ENCODE measurements around the gene PLA2G6. TPM values are rescaled to one million over a fixed set of nuclear protein-coding genes. Genes with fewer than 3 reads are reported as not detected.

Gene PLA2G6
- total and polyA plus RNA-seq, 2 of the 13 experiments (the other 11 are each of a cell fraction or from before 2014, with no cell fraction given): 4.8 to 11.5 TPM

DNA sequence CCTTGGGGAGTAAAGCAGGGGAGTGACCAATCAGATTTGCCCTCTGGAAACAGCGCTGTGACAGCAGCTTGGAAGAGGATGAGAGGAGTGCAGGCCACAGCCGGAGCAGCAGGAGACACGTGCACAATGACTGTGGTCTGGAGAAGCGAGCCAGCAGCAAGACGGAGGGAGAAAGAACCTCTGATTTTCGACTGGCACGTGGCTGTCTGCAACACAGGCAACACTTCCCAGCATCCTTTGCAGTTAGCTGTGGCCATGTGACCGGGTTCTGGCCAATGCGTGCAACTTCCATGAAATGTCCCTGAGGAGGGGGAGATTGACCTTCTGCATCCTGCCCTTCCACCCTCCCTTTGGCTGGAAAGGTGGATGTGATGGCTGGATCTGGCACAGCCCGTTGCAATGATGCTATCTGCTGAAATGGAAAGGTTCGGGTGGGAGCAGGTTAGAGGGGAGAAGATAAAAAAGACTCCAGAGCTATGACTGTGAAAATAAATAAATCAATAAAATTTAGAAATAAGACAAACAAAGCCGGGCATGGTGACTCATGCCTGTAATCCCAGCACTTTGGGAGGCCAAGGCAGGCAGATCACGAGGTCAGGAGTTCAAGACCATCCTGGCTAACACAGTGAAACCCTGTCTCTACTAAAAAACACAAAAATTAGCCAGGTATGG is 15.6 kb downstream of the PLA2G6 start (continued):
- no peak for TF ChIP-seq KLF9 (CRISPR knock-in tag; IDR thresholded peaks at IDR 0.05; ENCODE audit: low read depth)
- peak; percentile 92 for TF ChIP-seq FOSL2 (CRISPR knock-in tag; IDR thresholded peaks at IDR 0.05)
- no peak for TF ChIP-seq ZNF746 (CRISPR knock-in tag; IDR thresholded peaks at IDR 0.05)
- TF ChIP-seq ZNF878 (CRISPR knock-in tag; IDR thresholded peaks at IDR 0.05): no peak
- no peak for TF ChIP-seq SNRNP70 (IDR thresholded peaks at IDR 0.05; ENCODE audit: low read depth, low read length)
- 0 out of 2 replicates have a peak, but pooled peaks have one; percentile 27 for TF ChIP-seq SMYD3 (CRISPR knock-in tag; IDR thresholded peaks at IDR 0.05)
- TF ChIP-seq JUN (CRISPR knock-in tag; IDR thresholded peaks at IDR 0.05): peak; percentile 49; the same call in 1 of the 2 replicates
- no peak for TF ChIP-seq KAT8 (CRISPR knock-in tag; IDR thresholded peaks at IDR 0.05)
- TF ChIP-seq, protein P1, sequence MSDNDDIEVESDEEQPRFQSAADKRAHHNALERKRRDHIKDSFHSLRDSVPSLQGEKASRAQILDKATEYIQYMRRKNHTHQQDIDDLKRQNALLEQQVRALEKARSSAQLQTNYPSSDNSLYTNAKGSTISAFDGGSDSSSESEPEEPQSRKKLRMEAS (IDR thresholded peaks at IDR 0.05): peak; percentile 73
- no peak for TF ChIP-seq RARG (CRISPR knock-in tag; IDR thresholded peaks at IDR 0.05; ENCODE audit: low read depth)
- TF ChIP-seq ZFP36L2 (CRISPR knock-in tag; IDR thresholded peaks at IDR 0.05): no peak
- TF ChIP-seq, protein P2, sequence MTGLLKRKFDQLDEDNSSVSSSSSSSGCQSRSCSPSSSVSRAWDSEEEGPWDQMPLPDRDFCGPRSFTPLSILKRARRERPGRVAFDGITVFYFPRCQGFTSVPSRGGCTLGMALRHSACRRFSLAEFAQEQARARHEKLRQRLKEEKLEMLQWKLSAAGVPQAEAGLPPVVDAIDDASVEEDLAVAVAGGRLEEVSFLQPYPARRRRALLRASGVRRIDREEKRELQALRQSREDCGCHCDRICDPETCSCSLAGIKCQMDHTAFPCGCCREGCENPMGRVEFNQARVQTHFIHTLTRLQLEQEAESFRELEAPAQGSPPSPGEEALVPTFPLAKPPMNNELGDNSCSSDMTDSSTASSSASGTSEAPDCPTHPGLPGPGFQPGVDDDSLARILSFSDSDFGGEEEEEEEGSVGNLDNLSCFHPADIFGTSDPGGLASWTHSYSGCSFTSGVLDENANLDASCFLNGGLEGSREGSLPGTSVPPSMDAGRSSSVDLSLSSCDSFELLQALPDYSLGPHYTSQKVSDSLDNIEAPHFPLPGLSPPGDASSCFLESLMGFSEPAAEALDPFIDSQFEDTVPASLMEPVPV (CRISPR knock-in tag; IDR thresholded peaks at IDR 0.05): 0 out of 2 replicates have a peak, but pooled peaks have one; percentile 38
- TF ChIP-seq NFYC (CRISPR knock-in tag; IDR thresholded peaks at IDR 0.05): no peak; the same call in 1 of the 2 replicates
- TF ChIP-seq, protein P3, sequence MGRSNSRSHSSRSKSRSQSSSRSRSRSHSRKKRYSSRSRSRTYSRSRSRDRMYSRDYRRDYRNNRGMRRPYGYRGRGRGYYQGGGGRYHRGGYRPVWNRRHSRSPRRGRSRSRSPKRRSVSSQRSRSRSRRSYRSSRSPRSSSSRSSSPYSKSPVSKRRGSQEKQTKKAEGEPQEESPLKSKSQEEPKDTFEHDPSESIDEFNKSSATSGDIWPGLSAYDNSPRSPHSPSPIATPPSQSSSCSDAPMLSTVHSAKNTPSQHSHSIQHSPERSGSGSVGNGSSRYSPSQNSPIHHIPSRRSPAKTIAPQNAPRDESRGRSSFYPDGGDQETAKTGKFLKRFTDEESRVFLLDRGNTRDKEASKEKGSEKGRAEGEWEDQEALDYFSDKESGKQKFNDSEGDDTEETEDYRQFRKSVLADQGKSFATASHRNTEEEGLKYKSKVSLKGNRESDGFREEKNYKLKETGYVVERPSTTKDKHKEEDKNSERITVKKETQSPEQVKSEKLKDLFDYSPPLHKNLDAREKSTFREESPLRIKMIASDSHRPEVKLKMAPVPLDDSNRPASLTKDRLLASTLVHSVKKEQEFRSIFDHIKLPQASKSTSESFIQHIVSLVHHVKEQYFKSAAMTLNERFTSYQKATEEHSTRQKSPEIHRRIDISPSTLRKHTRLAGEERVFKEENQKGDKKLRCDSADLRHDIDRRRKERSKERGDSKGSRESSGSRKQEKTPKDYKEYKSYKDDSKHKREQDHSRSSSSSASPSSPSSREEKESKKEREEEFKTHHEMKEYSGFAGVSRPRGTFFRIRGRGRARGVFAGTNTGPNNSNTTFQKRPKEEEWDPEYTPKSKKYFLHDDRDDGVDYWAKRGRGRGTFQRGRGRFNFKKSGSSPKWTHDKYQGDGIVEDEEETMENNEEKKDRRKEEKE (IDR thresholded peaks at IDR 0.05): no peak
- 0 out of 2 replicates have a peak, but pooled peaks have one; percentile 19 for TF ChIP-seq PITX1 (CRISPR knock-in tag; IDR thresholded peaks at IDR 0.05)
- 0 out of 2 replicates have a peak, but pooled peaks have one; percentile 8 for TF ChIP-seq SP2 (CRISPR knock-in tag; IDR thresholded peaks at IDR 0.05)
- no peak for TF ChIP-seq HNRNPLL (IDR thresholded peaks at IDR 0.05; ENCODE audit: low read depth, low read length, poor library complexity, severe bottlenecking)
